ENCODE data around the gene WTIP. TPM values are rescaled to one million over a fixed set of nuclear protein-coding genes. Genes with fewer than 3 reads are reported as not detected.

The WTIP gene
- total and polyA plus RNA-seq, 2 of the 13 experiments (the other 11 are each of a cell fraction or from before 2014, with no cell fraction given), result 15.0 to 18.1 TPM

GRCh38 chr19:34480971-34481841 is at the start of gene WTIP (continued):
- TF ChIP-seq HIC2 (CRISPR knock-in tag; IDR thresholded peaks at IDR 0.05; ENCODE audit: low read depth) (no peak), ZIK1 (CRISPR knock-in tag; IDR thresholded peaks at IDR 0.05; ENCODE audit: borderline replicate concordance, low read depth) (peak; percentile 19; the same call in 1 of the 2 replicates), MED8 (CRISPR knock-in tag; IDR thresholded peaks at IDR 0.05; ENCODE audit: insufficient replicate concordance) (no peak), TBP (CRISPR knock-in tag; IDR thresholded peaks at IDR 0.05) (no peak), SPEN (CRISPR knock-in tag; IDR thresholded peaks at IDR 0.05; ENCODE audit: low read depth) (no peak; the same call in 1 of the 2 replicates), ZBTB37 (CRISPR knock-in tag; IDR thresholded peaks at IDR 0.05) (no peak), KDM5B (CRISPR knock-in tag; IDR thresholded peaks at IDR 0.05; ENCODE audit: borderline replicate concordance) (peak; percentile 29; the same call in 1 of the 2 replicates), ZNF570 (CRISPR knock-in tag; IDR thresholded peaks at IDR 0.05; ENCODE audit: borderline replicate concordance) (no peak), ZBTB38 (CRISPR knock-in tag; IDR thresholded peaks at IDR 0.05) (peak; percentile 52; the same call in 1 of the 2 replicates), ZNF335 (CRISPR knock-in tag; IDR thresholded peaks at IDR 0.05) (no peak), ZNF256 (CRISPR knock-in tag; conservative IDR thresholded peaks at IDR 0.05) (no peak), KDM3A (CRISPR knock-in tag; IDR thresholded peaks at IDR 0.05; ENCODE audit: low read depth) (no peak), NFYB (CRISPR knock-in tag; IDR thresholded peaks at IDR 0.05) (peak; percentile 22; the same call in 1 of the 2 replicates), ARNT (IDR thresholded peaks at IDR 0.05) (no peak), CHD2 (IDR thresholded peaks at IDR 0.05; ENCODE audit: low read depth, low read length) (peak; percentile 75), PITX1 (CRISPR knock-in tag; IDR thresholded peaks at IDR 0.05) (no peak), SMARCE1 (IDR thresholded peaks at IDR 0.05; ENCODE audit: borderline replicate concordance) (no peak), HDAC1 (CRISPR knock-in tag; IDR thresholded peaks at IDR 0.05) (peak; percentile 21; the same call in 1 of the 2 replicates), ZNF687 (CRISPR knock-in tag; IDR thresholded peaks at IDR 0.05) (peak; percentile 71), HNRNPK (IDR thresholded peaks at IDR 0.05; ENCODE audit: low read depth, low read length, poor library complexity, severe bottlenecking) (peak; percentile 63), IKZF5 (CRISPR knock-in tag; IDR thresholded peaks at IDR 0.05) (peak; percentile 21; the same call in 1 of the 2 replicates), HDAC2 (CRISPR knock-in tag; IDR thresholded peaks at IDR 0.05) (peak; percentile 31)
